ENCODE measurements around the gene MPO.

The MPO gene

DNA sequence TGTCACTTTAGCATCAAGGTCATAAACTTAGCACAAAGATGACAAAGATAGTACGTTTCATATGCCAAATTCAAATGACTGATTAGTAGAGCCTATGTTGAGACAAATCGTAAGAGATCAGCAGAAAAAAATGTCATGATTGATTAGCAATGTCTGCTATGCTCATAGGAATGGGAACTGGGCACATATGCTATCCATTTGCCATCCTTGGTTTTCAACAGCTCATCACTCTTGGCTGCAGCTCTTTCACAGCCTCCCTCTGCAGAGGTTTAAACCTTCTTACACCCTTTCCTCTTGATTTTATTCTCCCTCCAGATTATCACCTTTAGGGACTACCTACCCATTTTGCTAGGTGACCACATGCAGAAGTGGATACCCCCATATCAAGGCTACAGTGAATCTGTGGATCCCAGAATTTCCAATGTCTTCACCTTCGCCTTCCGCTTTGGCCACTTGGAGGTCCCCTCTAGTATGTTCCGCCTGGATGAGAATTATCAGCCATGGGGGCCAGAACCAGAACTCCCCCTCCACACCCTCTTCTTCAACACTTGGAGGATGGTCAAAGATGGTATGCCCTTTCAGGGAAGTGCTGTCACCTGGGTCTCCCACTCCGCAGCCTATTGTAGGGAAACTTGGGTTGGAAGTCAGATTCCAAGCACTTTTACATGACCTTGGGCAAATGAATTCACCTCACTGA lies 16.2 kb downstream of the MPO start:
- Histone ChIP-seq H3K36me3 (replicated peaks in 1 of 2; ENCODE audit: control insufficient read depth in 2 of 2, insufficient read depth in 2 of 2, low read length in 2 of 2) (no peaks in the 10 kb centered on the region), H3K9ac (ENCODE audit: low read depth, low read length, poor library complexity) (no peak overlapping the region), H3K18ac (ENCODE audit: low read length) (no peak overlapping the region), H2BK5ac (ENCODE audit: low read length) (no peak overlapping the region), H2BK120ac (ENCODE audit: low read depth, low read length) (no peak overlapping the region), H3K27ac (replicated peaks; ENCODE audit: low read length) (no peak overlapping the region), H2BK15ac (ENCODE audit: low read length) (no peak overlapping the region), H2AK5ac (ENCODE audit: low read depth, low read length) (no peak overlapping the region), H3K79me1 (ENCODE audit: low read depth, low read length) (no peaks in the 10 kb centered on the region), H3K4me1 (ENCODE audit: control insufficient read depth in 2 of 2, insufficient read depth in 1 of 2, low read depth in 1 of 2, low read length in 2 of 2) (no peaks in the 10 kb centered on the region), H3K9me3 (replicated peaks in 1 of 2; ENCODE audit: control insufficient read depth in 2 of 2, insufficient read depth in 1 of 2, low read depth in 1 of 2, low read length in 2 of 2) (no peaks in the 10 kb centered on the region), H3K4me2 (ENCODE audit: insufficient read depth, low read length, poor library complexity, severe bottlenecking) (no peak overlapping the region), H4K8ac (ENCODE audit: low read depth, low read length) (no peak overlapping the region), H4K91ac (ENCODE audit: low read depth, low read length, poor library complexity) (no peak overlapping the region), H3K4ac (ENCODE audit: low read length) (no peak overlapping the region), H2AFZ (ENCODE audit: low read length) (no peak overlapping the region), H3K27me3 (ENCODE audit: control insufficient read depth in 3 of 3, insufficient read depth in 3 of 3, low read depth in 1 of 3, low read length in 3 of 3) (peaks cover 0 to 54% (median 0%) of the 10 kb centered on the region in 3 experiments), H3K23ac (ENCODE audit: low read depth, low read length, poor library complexity) (no peak overlapping the region), H3K4me3 (ENCODE audit: low read length in 2 of 2) (no peak overlapping the region), H2BK12ac (ENCODE audit: low read length) (no peak overlapping the region), H3K14ac (ENCODE audit: low read length) (no peak overlapping the region)
- DNase-seq (ENCODE audit: low spot score), result no peak
- WGBS, 2 donors (ENCODE audit: extremely low coverage in 2 of 2, insufficient read length in 2 of 2, insufficient replicate concordance in 1 of 2), result no CpG with 5 or more reads among the region's 6 CpGs

DNA sequence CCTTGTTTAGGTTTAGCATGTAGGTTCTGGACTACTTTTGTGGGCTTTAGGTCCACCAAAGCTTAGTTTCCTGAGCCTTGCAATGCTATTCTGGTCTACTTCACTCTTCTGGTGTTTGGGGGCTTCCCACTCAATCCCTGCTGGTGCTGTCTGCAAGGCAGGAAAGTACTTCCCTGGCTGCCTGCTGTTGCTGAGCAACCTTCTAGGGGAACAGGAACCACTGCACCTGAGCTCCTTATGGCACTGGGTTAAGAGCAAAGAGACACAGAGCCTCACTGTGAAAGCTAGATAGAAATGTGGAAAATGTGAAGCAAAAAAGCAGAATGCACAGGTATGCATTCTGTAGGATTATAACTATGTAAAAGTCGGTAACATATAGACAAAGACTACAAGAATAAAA lies 17.0 kb downstream of the MPO start:
- Histone ChIP-seq H2BK120ac (ENCODE audit: low read depth, low read length) (no peak overlapping the region), H3K18ac (ENCODE audit: low read length) (no peak overlapping the region), H4K8ac (ENCODE audit: low read depth, low read length) (no peak overlapping the region), H3K14ac (ENCODE audit: low read length) (no peak overlapping the region), H3K27me3 (ENCODE audit: control insufficient read depth in 3 of 3, insufficient read depth in 3 of 3, low read depth in 1 of 3, low read length in 3 of 3) (peaks cover 0 to 49% (median 0%) of the 10 kb centered on the region in 3 experiments), H2BK15ac (ENCODE audit: low read length) (no peak overlapping the region), H3K9ac (ENCODE audit: low read depth, low read length, poor library complexity) (no peak overlapping the region), H3K4ac (ENCODE audit: low read length) (no peak overlapping the region), H3K79me1 (ENCODE audit: low read depth, low read length) (no peaks in the 10 kb centered on the region), H3K36me3 (replicated peaks in 1 of 2; ENCODE audit: control insufficient read depth in 2 of 2, insufficient read depth in 2 of 2, low read length in 2 of 2) (no peaks in the 10 kb centered on the region), H3K27ac (replicated peaks; ENCODE audit: low read length) (no peak overlapping the region), H2BK12ac (ENCODE audit: low read length) (no peak overlapping the region), H2AFZ (ENCODE audit: low read length) (no peak overlapping the region), H4K91ac (ENCODE audit: low read depth, low read length, poor library complexity) (no peak overlapping the region), H2AK5ac (ENCODE audit: low read depth, low read length) (no peak overlapping the region), H3K23ac (ENCODE audit: low read depth, low read length, poor library complexity) (no peak overlapping the region), H3K4me2 (ENCODE audit: insufficient read depth, low read length, poor library complexity, severe bottlenecking) (no peak overlapping the region), H2BK5ac (ENCODE audit: low read length) (no peak overlapping the region), H3K4me1 (ENCODE audit: control insufficient read depth in 2 of 2, insufficient read depth in 1 of 2, low read depth in 1 of 2, low read length in 2 of 2) (no peaks in the 10 kb centered on the region), H3K4me3 (ENCODE audit: low read length in 2 of 2) (no peak overlapping the region), H3K9me3 (replicated peaks in 1 of 2; ENCODE audit: control insufficient read depth in 2 of 2, insufficient read depth in 1 of 2, low read depth in 1 of 2, low read length in 2 of 2) (no peaks in the 10 kb centered on the region)
- WGBS, 2 donors (ENCODE audit: extremely low coverage in 2 of 2, insufficient read length in 2 of 2, insufficient replicate concordance in 1 of 2), result no CpG with 5 or more reads among the region's 1 CpG
- DNase-seq (ENCODE audit: low spot score), result no peak

DNA sequence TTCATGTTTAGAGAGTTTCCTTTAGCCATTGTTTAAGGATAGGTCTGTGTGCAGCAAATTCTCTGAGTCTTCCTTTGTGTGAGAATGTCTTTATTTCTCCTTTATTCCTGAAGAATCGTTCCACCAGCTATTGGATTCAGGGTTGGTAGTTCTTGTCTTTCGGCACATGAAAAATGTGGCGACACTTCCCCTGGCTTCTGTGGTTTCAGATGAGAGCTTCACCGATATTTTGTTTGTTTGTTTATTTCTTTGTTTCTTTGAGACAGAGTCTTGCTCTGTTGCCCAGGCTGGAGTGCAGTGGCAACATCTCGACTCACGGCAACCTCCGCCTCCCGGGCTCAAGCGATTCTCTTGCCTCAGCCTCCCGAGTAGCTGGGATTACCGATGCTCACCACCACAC lies 18.6 kb downstream of the MPO start:
- H3K18ac ChIP-seq (ENCODE audit: low read length), result no peak overlapping the region
- H2BK12ac ChIP-seq (ENCODE audit: low read length), result no peak overlapping the region
- no CpG with 5 or more reads among the region's 11 CpGs for WGBS, 2 donors (ENCODE audit: extremely low coverage in 2 of 2, insufficient read length in 2 of 2, insufficient replicate concordance in 1 of 2)
- H4K91ac ChIP-seq (ENCODE audit: low read depth, low read length, poor library complexity), result no peak overlapping the region
- H3K14ac ChIP-seq (ENCODE audit: low read length), result no peak overlapping the region
- no peak overlapping the region for H3K23ac ChIP-seq (ENCODE audit: low read depth, low read length, poor library complexity)
- no peak overlapping the region for H3K4me3 ChIP-seq (ENCODE audit: low read length in 2 of 2)
- H3K4me1 ChIP-seq (ENCODE audit: control insufficient read depth in 2 of 2, insufficient read depth in 1 of 2, low read depth in 1 of 2, low read length in 2 of 2), result no peaks in the 10 kb centered on the region
- H2AK5ac ChIP-seq (ENCODE audit: low read depth, low read length), result no peak overlapping the region
- no peaks in the 10 kb centered on the region for H3K79me1 ChIP-seq (ENCODE audit: low read depth, low read length)
- no peaks in the 10 kb centered on the region for H3K9me3 ChIP-seq (replicated peaks in 1 of 2; ENCODE audit: control insufficient read depth in 2 of 2, insufficient read depth in 1 of 2, low read depth in 1 of 2, low read length in 2 of 2)
- H3K4ac ChIP-seq (ENCODE audit: low read length), result no peak overlapping the region
- H2BK5ac ChIP-seq (ENCODE audit: low read length), result no peak overlapping the region
- no peak overlapping the region for H4K8ac ChIP-seq (ENCODE audit: low read depth, low read length)
- H3K27ac ChIP-seq (replicated peaks; ENCODE audit: low read length), result no peak overlapping the region
- no peak overlapping the region for H2BK15ac ChIP-seq (ENCODE audit: low read length)
- no peaks in the 10 kb centered on the region for H3K36me3 ChIP-seq (replicated peaks in 1 of 2; ENCODE audit: control insufficient read depth in 2 of 2, insufficient read depth in 2 of 2, low read length in 2 of 2)
- no peak overlapping the region for H2AFZ ChIP-seq (ENCODE audit: low read length)
- H2BK120ac ChIP-seq (ENCODE audit: low read depth, low read length), result no peak overlapping the region
- H3K9ac ChIP-seq (ENCODE audit: low read depth, low read length, poor library complexity), result no peak overlapping the region
- peaks cover 0 to 47% (median 0%) of the 10 kb centered on the region in 3 experiments for H3K27me3 ChIP-seq (ENCODE audit: control insufficient read depth in 3 of 3, insufficient read depth in 3 of 3, low read depth in 1 of 3, low read length in 3 of 3)
- H3K4me2 ChIP-seq (ENCODE audit: insufficient read depth, low read length, poor library complexity, severe bottlenecking), result no peak overlapping the region
- DNase-seq (ENCODE audit: low spot score), result no peak

DNA sequence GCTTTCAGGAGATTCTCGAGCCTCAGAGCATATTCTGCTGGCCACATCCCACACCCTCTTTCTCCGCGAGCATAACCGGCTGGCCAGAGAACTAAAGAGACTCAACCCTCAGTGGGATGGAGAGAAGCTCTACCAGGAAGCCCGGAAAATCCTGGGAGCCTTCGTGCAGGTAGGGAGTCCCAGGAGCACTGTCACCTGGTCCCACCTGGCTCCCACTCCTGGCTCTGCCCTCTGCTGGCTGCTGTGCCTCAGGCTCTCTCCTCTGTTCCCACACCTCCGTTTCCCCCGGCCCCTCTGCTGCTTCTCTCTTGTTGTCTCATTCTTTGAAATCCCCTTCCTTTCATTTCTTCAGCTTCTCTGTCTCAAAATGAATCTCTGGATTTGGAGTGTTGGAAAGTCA lies 25.9 kb downstream of the MPO start:
- no peak for DNase-seq (ENCODE audit: low spot score)
- Histone ChIP-seq H3K4ac (ENCODE audit: low read length) (no peak overlapping the region), H4K91ac (ENCODE audit: low read depth, low read length, poor library complexity) (no peak overlapping the region), H3K18ac (ENCODE audit: low read length) (no peak overlapping the region), H4K8ac (ENCODE audit: low read depth, low read length) (no peak overlapping the region), H2BK120ac (ENCODE audit: low read depth, low read length) (no peak overlapping the region), H3K27ac (replicated peaks; ENCODE audit: low read length) (no peak overlapping the region), H3K9me3 (replicated peaks in 1 of 2; ENCODE audit: control insufficient read depth in 2 of 2, insufficient read depth in 1 of 2, low read depth in 1 of 2, low read length in 2 of 2) (peaks cover 5 to 8% of the 10 kb centered on the region in 2 donors), H3K36me3 (replicated peaks in 1 of 2; ENCODE audit: control insufficient read depth in 2 of 2, insufficient read depth in 2 of 2, low read length in 2 of 2) (no peaks in the 10 kb centered on the region), H2AK5ac (ENCODE audit: low read depth, low read length) (no peak overlapping the region), H2BK5ac (ENCODE audit: low read length) (no peak overlapping the region), H3K4me1 (ENCODE audit: control insufficient read depth in 2 of 2, insufficient read depth in 1 of 2, low read depth in 1 of 2, low read length in 2 of 2) (no peaks in the 10 kb centered on the region), H3K79me1 (ENCODE audit: low read depth, low read length) (no peaks in the 10 kb centered on the region), H2BK15ac (ENCODE audit: low read length) (no peak overlapping the region), H3K27me3 (ENCODE audit: control insufficient read depth in 3 of 3, insufficient read depth in 3 of 3, low read depth in 1 of 3, low read length in 3 of 3) (peaks cover 4 to 55% (median 24%) of the 10 kb centered on the region in 3 experiments), H3K23ac (ENCODE audit: low read depth, low read length, poor library complexity) (no peak overlapping the region), H3K14ac (ENCODE audit: low read length) (no peak overlapping the region), H3K9ac (ENCODE audit: low read depth, low read length, poor library complexity) (no peak overlapping the region), H3K4me2 (ENCODE audit: insufficient read depth, low read length, poor library complexity, severe bottlenecking) (no peak overlapping the region), H2AFZ (ENCODE audit: low read length) (peak overlapping the region; percentile 17), H2BK12ac (ENCODE audit: low read length) (no peak overlapping the region), H3K4me3 (ENCODE audit: low read length in 2 of 2) (no peak overlapping the region)
- no CpG with 5 or more reads among the region's 8 CpGs for WGBS, 2 donors (ENCODE audit: extremely low coverage in 2 of 2, insufficient read length in 2 of 2, insufficient replicate concordance in 1 of 2)

Data from neuronal stem cell (in vitro differentiated cells).